HUES6 (cell line): ENCODE measurements around the gene HOXA7.

Experiments used
- H3K27ac ChIP-seq: 2 replicates; pipeline ENCODE4 v1.7.0; 2013; ENCODE audit warnings: low read depth, mild to moderate bottlenecking, low read length, inconsistent platforms
- H3K27me3 ChIP-seq: 2 replicates; pipeline ENCODE4 v1.6.1; 2013; ENCODE audit warnings: low read length; ENCODE audit not compliant: control insufficient read depth, insufficient read depth
- H3K36me3 ChIP-seq: 2 replicates; pipeline ENCODE4 v1.6.1; 2013; ENCODE audit warnings: low read length; ENCODE audit not compliant: control insufficient read depth, insufficient read depth
- H3K4me1 ChIP-seq: 2 replicates; pipeline ENCODE4 v1.6.1; 2013; ENCODE audit warnings: low read length; ENCODE audit not compliant: control insufficient read depth, insufficient read depth
- H3K4me3 ChIP-seq: 2 replicates; pipeline ENCODE4 v1.5.1; 2013; ENCODE audit warnings: low read depth, low read length
- H3K9ac ChIP-seq: one replicate; pipeline ENCODE4 v1.6.1; 2013; ENCODE audit warnings: mild to moderate bottlenecking, low read length
- H3K9me3 ChIP-seq: 2 replicates; pipeline ENCODE4 v1.6.1; 2013; ENCODE audit warnings: low read depth, low read length; ENCODE audit not compliant: control insufficient read depth, insufficient read depth

The HOXA7 gene

GRCh38 chr7:27154901-27155815 is 1.3 kb downstream of the HOXA7 start:
- Histone ChIP-seq H3K36me3 (no peaks in the 10 kb centered on the region), H3K4me1 (peaks cover 20% of the 10 kb centered on the region; the same call in 1 of the 2 replicates), H3K9ac (peak overlapping the region; percentile 75), H3K27ac (no peak overlapping the region), H3K27me3 (peaks cover 100% of the 10 kb centered on the region), H3K4me3 (peak overlapping the region; percentile 59), H3K9me3 (no peaks in the 10 kb centered on the region; the same call in 1 of the 2 replicates)

- H3K4me1 ChIP-seq, result peaks cover 20% of the 10 kb centered on the region; the same call in 1 of the 2 replicates
- peaks cover 100% of the 10 kb centered on the region for H3K27me3 ChIP-seq
- peak overlapping the region; percentile 75 for H3K9ac ChIP-seq
- H3K4me3 ChIP-seq, result no peak overlapping the region
- H3K36me3 ChIP-seq, result no peaks in the 10 kb centered on the region
- no peak overlapping the region for H3K27ac ChIP-seq
- no peaks in the 10 kb centered on the region; the same call in 1 of the 2 replicates for H3K9me3 ChIP-seq
These were observed 2.1 kb downstream of the HOXA7 start for GRCh38 chr7:27154369-27154768.

DNA sequence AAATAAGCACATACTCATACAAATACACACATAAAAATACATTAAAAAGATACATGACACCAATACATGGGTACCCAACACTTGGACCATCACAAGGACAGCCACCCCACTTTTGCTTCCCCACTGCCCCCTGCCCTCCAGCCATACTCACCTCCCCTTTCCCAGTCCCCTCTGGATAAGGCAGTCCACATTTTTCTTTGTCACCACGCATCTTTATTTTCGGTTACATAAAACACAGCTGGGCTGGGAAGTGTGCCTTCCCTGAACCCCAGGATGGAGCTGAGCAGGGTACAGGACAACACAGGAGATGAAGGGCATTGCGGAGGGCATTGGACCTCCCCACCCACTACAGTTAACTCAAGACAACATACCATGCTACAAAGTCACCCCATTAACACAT is 2.9 kb downstream of the HOXA7 start:
- H3K27me3 ChIP-seq, result peaks cover 100% of the 10 kb centered on the region
- H3K27ac ChIP-seq, result no peak overlapping the region

GRCh38 chr7:27152816-27153442 is 3.5 kb downstream of the HOXA7 start:
- Histone ChIP-seq H3K9ac (peak overlapping the region; percentile 57), H3K36me3 (no peaks in the 10 kb centered on the region), H3K27me3 (peaks cover 100% of the 10 kb centered on the region), H3K4me3 (peak overlapping the region; percentile 59; the same call in 1 of the 2 replicates), H3K9me3 (no peaks in the 10 kb centered on the region; the same call in 1 of the 2 replicates), H3K27ac (no peak overlapping the region), H3K4me1 (peaks cover 24% of the 10 kb centered on the region; the same call in 1 of the 2 replicates)

More for the DNA sequence above, 2.9 kb downstream of the HOXA7 start:
- Histone ChIP-seq H3K4me3 (no peak overlapping the region), H3K36me3 (no peaks in the 10 kb centered on the region), H3K9me3 (no peaks in the 10 kb centered on the region; the same call in 1 of the 2 replicates), H3K9ac (peak overlapping the region; percentile 45), H3K4me1 (peaks cover 20% of the 10 kb centered on the region; the same call in 1 of the 2 replicates)

DNA sequence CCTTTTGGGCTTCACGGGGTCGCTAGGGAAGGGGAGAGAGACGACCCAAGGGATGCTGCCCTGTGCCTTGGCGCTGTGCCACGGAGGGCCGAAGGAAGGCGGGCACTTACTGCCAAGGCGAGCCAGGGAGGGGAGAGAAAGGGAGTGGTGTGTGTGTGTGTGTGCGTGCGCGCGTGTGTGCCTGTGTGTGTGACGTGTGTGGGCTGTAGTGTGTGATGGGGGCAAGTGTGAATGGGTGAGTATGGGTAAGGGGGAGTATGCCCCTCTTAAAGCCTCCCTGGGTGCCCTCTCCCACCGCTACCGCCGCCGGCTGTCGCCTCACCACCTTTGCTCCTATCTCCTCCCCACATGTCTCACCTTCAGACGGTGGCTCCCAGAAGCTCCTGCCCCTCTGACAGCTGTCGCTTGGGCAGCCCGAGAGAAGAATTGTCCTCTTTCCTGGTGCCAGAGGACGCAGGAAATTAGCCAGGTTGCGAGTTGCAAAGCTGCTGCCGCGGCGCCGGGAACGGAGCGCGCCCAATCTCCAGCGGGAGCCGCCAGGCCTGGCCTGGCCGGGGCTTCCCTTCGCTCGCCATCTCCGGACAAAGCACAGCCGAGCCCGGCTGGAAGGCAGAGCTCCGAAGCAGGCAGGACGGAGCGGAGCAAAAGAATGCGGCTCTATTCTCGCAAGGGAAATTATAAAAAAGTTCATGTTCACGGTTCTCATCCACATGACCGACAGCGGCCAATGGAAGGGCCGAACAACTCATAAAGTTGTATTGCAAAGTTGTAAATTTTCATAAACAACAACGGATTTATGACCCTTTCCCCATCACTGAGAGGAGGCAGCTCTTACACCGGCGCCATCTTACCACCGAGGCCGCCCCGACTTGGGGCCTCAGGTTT is 4.3 kb downstream of the HOXA7 start, which contains the start of gene HOXA3:
Gene HOXA3 (minus strand): TSS at position 653 of the 885 bp plus-strand sequence. CDS start 41,943 bp downstream, outside the sequence.
- peaks cover 29% of the 10 kb centered on the region; the same call in 1 of the 2 replicates for H3K4me1 ChIP-seq
- no peaks in the 10 kb centered on the region; the same call in 1 of the 2 replicates for H3K9me3 ChIP-seq
- H3K4me3 ChIP-seq, result peak within 1 kb of the TSS; percentile 59
- H3K9ac ChIP-seq, result peak within 1 kb of the TSS; percentile 57
- no peaks in the 10 kb centered on the region for H3K36me3 ChIP-seq
- H3K27me3 ChIP-seq, result peaks cover 100% of the 10 kb centered on the region
- no peak within 1 kb of the TSS for H3K27ac ChIP-seq

GRCh38 chr7:27151341-27151930 is 5.0 kb downstream of the HOXA7 start:
- Histone ChIP-seq H3K9ac (peak overlapping the region; percentile 57), H3K27ac (no peak overlapping the region), H3K36me3 (no peaks in the 10 kb centered on the region), H3K9me3 (no peaks in the 10 kb centered on the region), H3K4me1 (peaks cover 31% of the 10 kb centered on the region; the same call in 1 of the 2 replicates), H3K4me3 (peak overlapping the region; percentile 59), H3K27me3 (peaks cover 100% of the 10 kb centered on the region)

DNA sequence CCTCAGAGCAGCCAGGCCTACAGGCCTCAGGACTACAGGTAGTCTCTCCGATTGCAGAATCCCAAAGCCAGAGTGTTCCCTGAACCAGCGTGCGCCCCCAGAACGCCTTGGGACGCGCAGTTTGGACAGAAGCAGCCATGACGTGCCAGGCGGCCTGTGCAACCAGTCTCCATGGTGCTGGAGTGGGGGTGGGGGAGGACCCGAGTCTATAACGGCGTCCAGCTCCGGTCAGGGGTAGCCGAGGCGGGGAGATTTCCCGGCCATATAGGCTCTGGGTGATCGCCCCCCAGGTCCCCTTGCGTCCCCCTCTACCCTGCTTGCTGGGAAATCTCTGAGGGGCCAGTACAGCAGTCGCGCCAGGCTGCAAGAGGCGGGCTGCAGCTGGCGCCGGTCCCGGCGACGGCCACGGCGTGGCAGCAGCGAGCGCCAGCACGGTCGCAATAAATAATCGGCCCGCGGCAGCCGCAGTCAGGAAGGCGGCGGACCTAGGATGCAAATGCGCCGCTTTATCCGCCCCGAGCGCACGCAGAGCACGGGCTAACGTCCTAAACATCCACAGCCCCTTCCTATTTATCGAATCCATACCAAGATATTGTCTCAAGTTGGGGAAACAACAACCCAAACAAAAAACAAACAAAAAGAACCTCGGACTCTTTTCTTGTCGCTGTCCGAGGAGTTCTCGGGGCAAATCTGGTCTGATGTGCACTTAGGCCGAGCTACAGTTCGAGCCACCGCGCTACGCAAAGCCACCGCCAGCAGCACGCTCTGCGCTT is 5.7 kb downstream of the HOXA7 start:
- peaks cover 31% of the 10 kb centered on the region; the same call in 1 of the 2 replicates for H3K4me1 ChIP-seq
- H3K27ac ChIP-seq, result no peak overlapping the region
- H3K27me3 ChIP-seq, result peaks cover 100% of the 10 kb centered on the region

DNA sequence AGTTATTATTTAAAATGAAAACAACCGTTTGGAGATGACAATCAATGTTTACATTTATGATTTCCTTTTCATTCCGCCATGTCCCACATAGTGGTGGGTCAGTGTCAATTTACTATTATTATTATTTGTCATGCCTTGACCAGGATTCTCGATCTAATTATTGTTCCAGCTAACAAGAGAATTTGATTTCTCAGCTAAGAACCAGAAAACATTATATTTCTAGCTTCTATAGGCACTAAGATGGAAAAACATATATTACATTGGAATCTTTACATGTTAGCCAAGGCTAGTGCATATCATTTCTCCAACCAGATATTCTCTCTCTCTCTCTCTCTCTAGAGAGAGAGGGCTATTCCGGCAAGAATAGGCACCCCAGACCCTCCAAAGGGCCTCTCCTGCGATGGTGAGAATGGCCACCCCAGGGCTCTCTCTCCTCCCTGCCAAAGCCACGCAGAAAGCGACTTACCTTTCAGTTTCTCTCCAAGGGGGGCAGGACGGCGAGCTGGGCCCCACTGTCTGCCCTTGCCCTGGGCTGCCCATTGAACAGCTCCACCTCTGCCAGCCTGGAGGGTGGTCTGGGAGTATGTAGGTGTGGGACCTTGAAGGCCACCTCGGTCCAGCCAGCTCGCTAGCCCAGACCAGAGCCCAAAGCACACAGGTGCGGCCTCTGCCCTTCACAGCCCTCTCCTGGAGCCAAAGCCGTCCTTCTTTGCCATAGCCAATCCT is 6.5 kb downstream of the HOXA7 start:
- Histone ChIP-seq H3K4me3 (peak overlapping the region; percentile 59), H3K27ac (no peak overlapping the region), H3K9ac (peak overlapping the region; percentile 57), H3K9me3 (no peaks in the 10 kb centered on the region), H3K4me1 (peaks cover 25% of the 10 kb centered on the region; the same call in 1 of the 2 replicates), H3K27me3 (peaks cover 100% of the 10 kb centered on the region), H3K36me3 (no peaks in the 10 kb centered on the region)

More for the DNA sequence above, 5.7 kb downstream of the HOXA7 start:
- Histone ChIP-seq H3K9me3 (no peaks in the 10 kb centered on the region), H3K4me3 (peak overlapping the region; percentile 59), H3K9ac (peak overlapping the region; percentile 57), H3K36me3 (no peaks in the 10 kb centered on the region)
